ENCODE data around the gene GPR156.

DNA sequence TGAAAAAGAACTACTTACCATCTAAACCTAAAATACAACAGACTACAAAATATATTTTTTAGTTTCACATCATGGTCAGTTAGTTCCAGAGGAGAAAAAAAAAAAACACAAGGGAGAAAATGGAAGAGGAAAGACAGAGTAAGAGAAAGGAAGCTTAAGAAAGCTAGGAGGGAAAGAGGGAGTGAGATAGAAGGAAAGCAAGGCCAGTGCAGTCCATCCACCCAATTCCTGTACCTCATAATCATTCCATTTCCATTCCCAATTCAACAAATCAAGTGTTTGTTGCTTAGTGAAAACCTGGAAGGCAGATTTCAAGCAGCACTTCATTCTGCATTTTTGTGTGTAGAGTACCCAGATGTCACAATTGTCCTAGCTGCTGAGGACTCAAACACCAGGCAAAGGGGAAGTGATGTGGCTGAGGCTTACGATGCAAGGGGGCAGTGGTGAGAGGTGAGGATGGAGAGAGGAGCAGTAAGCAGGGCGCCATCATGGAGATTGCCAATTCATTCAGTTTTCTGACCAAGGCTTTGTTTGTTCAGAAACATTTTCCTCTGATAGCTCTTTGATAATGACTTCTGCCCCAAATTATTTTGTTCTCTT lies 107.2 kb downstream of the GPR156 start:
- TF ChIP-seq, protein P1, sequence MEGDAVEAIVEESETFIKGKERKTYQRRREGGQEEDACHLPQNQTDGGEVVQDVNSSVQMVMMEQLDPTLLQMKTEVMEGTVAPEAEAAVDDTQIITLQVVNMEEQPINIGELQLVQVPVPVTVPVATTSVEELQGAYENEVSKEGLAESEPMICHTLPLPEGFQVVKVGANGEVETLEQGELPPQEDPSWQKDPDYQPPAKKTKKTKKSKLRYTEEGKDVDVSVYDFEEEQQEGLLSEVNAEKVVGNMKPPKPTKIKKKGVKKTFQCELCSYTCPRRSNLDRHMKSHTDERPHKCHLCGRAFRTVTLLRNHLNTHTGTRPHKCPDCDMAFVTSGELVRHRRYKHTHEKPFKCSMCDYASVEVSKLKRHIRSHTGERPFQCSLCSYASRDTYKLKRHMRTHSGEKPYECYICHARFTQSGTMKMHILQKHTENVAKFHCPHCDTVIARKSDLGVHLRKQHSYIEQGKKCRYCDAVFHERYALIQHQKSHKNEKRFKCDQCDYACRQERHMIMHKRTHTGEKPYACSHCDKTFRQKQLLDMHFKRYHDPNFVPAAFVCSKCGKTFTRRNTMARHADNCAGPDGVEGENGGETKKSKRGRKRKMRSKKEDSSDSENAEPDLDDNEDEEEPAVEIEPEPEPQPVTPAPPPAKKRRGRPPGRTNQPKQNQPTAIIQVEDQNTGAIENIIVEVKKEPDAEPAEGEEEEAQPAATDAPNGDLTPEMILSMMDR (IDR thresholded peaks at IDR 0.05) = no peak
- no peak for TF ChIP-seq POLR2A (IDR thresholded peaks at IDR 0.05)
